Measurements from ENCODE around the gene PTEN.

PTEN gene

DNA sequence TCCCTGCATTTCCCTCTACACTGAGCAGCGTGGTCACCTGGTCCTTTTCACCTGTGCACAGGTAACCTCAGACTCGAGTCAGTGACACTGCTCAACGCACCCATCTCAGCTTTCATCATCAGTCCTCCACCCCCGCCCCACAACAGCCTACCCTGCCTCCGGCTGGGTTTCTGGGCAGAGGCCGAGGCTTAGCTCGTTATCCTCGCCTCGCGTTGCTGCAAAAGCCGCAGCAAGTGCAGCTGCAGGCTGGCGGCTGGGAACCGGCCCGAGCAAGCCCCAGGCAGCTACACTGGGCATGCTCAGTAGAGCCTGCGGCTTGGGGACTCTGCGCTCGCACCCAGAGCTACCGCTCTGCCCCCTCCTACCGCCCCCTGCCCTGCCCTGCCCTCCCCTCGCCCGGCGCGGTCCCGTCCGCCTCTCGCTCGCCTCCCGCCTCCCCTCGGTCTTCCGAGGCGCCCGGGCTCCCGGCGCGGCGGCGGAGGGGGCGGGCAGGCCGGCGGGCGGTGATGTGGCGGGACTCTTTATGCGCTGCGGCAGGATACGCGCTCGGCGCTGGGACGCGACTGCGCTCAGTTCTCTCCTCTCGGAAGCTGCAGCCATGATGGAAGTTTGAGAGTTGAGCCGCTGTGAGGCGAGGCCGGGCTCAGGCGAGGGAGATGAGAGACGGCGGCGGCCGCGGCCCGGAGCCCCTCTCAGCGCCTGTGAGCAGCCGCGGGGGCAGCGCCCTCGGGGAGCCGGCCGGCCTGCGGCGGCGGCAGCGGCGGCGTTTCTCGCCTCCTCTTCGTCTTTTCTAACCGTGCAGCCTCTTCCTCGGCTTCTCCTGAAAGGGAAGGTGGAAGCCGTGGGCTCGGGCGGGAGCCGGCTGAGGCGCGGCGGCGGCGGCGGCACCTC is at the start of gene PTEN, which contains the start of gene KLLN (continued):
- no peak for TF ChIP-seq ZNF121 (tag by site-specific recombination; IDR thresholded peaks at IDR 0.05)
- no peak for TF ChIP-seq ZNF555 (tag by site-specific recombination; conservative IDR thresholded peaks at IDR 0.05)
- TF ChIP-seq SP2 (tag by site-specific recombination; IDR thresholded peaks at IDR 0.05) = peak; percentile 71
- TF ChIP-seq ZNF394 (tag by site-specific recombination; IDR thresholded peaks at IDR 0.05; ENCODE audit: borderline replicate concordance) = 0 out of 2 replicates have a peak, but pooled peaks have one; percentile 22
- TF ChIP-seq ZBTB17 (tag by site-specific recombination; IDR thresholded peaks at IDR 0.05) = peak; percentile 54; the same call in 1 of the 2 replicates
- no peak for TF ChIP-seq ZNF623 (tag by site-specific recombination; IDR thresholded peaks at IDR 0.05)
- TF ChIP-seq ZSCAN30 (tag by site-specific recombination; IDR thresholded peaks at IDR 0.05) = peak; percentile 99
- peak; percentile 58 for TF ChIP-seq ZNF341 (tag by site-specific recombination; IDR thresholded peaks at IDR 0.05; ENCODE audit: low read depth)
- TF ChIP-seq, protein P1, sequence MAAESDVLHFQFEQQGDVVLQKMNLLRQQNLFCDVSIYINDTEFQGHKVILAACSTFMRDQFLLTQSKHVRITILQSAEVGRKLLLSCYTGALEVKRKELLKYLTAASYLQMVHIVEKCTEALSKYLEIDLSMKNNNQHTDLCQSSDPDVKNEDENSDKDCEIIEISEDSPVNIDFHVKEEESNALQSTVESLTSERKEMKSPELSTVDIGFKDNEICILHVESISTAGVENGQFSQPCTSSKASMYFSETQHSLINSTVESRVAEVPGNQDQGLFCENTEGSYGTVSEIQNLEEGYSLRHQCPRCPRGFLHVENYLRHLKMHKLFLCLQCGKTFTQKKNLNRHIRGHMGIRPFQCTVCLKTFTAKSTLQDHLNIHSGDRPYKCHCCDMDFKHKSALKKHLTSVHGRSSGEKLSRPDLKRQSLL (tag by site-specific recombination; IDR thresholded peaks at IDR 0.05) = peak; percentile 72; the same call in 1 of the 2 replicates
- TF ChIP-seq ZNF184 (tag by site-specific recombination; IDR thresholded peaks at IDR 0.05) = 0 out of 2 replicates have a peak, but pooled peaks have one; percentile 40
- TF ChIP-seq ZNF660 (tag by site-specific recombination; IDR thresholded peaks at IDR 0.05) = peak; percentile 94
- TF ChIP-seq ZNF433 (tag by site-specific recombination; IDR thresholded peaks at IDR 0.05; ENCODE audit: low read depth) = no peak
- TF ChIP-seq ZNF248 (tag by site-specific recombination; IDR thresholded peaks at IDR 0.05) = no peak
- no peak for TF ChIP-seq ZNF211 (tag by site-specific recombination; IDR thresholded peaks at IDR 0.05; ENCODE audit: low read depth)
- TF ChIP-seq, protein P2, sequence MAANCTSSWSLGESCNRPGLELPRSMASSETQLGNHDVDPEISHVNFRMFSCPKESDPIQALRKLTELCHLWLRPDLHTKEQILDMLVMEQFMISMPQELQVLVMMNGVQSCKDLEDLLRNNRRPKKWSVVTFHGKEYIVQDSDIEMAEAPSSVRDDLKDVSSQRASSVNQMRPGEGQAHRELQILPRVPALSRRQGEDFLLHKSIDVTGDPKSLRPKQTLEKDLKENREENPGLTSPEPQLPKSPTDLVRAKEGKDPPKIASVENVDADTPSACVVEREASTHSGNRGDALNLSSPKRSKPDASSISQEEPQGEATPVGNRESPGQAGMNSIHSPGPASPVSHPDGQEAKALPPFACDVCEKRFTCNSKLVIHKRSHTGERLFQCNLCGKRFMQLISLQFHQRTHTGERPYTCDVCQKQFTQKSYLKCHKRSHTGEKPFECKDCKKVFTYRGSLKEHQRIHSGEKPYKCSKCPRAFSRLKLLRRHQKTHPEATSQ (tag by site-specific recombination; IDR thresholded peaks at IDR 0.05) = peak; percentile 74; the same call in 1 of the 2 replicates
- TF ChIP-seq ZNF791 (tag by site-specific recombination; IDR thresholded peaks at IDR 0.05) = no peak
- TF ChIP-seq, protein P3, sequence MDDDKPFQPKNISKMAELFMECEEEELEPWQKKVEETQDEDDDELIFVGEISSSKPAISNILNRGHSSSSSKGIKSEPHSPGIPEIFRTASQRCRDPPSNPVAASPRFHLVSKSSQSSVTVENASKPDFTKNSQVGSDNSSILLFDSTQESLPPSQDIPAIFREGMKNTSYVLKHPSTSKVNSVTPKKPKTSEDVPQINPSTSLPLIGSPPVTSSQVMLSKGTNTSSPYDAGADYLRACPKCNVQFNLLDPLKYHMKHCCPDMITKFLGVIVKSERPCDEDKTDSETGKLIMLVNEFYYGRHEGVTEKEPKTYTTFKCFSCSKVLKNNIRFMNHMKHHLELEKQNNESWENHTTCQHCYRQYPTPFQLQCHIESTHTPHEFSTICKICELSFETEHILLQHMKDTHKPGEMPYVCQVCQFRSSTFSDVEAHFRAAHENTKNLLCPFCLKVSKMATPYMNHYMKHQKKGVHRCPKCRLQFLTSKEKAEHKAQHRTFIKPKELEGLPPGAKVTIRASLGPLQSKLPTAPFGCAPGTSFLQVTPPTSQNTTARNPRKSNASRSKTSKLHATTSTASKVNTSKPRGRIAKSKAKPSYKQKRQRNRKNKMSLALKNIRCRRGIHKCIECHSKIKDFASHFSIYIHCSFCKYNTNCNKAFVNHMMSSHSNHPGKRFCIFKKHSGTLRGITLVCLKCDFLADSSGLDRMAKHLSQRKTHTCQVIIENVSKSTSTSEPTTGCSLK (tag by site-specific recombination; IDR thresholded peaks at IDR 0.05) = no peak
- TF ChIP-seq OSR2 (tag by site-specific recombination; IDR thresholded peaks at IDR 0.05) = peak; percentile 54
- TF ChIP-seq SCRT2 (tag by site-specific recombination; IDR thresholded peaks at IDR 0.05) = no peak
- no peak for TF ChIP-seq BCL11B (tag by site-specific recombination; IDR thresholded peaks at IDR 0.05; ENCODE audit: low read depth)
- no peak for TF ChIP-seq ZNF112 (tag by site-specific recombination; IDR thresholded peaks at IDR 0.05)
- TF ChIP-seq, protein P4, sequence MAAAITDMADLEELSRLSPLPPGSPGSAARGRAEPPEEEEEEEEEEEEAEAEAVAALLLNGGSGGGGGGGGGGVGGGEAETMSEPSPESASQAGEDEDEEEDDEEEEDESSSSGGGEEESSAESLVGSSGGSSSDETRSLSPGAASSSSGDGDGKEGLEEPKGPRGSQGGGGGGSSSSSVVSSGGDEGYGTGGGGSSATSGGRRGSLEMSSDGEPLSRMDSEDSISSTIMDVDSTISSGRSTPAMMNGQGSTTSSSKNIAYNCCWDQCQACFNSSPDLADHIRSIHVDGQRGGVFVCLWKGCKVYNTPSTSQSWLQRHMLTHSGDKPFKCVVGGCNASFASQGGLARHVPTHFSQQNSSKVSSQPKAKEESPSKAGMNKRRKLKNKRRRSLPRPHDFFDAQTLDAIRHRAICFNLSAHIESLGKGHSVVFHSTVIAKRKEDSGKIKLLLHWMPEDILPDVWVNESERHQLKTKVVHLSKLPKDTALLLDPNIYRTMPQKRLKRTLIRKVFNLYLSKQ (tag by site-specific recombination; IDR thresholded peaks at IDR 0.05; ENCODE audit: borderline replicate concordance) = no peak
- TF ChIP-seq GLIS2 (tag by site-specific recombination; IDR thresholded peaks at IDR 0.05) = peak; percentile 80
- TF ChIP-seq ZNF670 (tag by site-specific recombination; IDR thresholded peaks at IDR 0.05; ENCODE audit: low read depth) = no peak
- TF ChIP-seq ZNF239 (tag by site-specific recombination; IDR thresholded peaks at IDR 0.05) = no peak
- peak; percentile 26; the same call in 1 of the 2 replicates for TF ChIP-seq ZIC2 (tag by site-specific recombination; IDR thresholded peaks at IDR 0.05)
- peak; percentile 93 for TF ChIP-seq ZNF561 (tag by site-specific recombination; IDR thresholded peaks at IDR 0.05; ENCODE audit: borderline replicate concordance)
- TF ChIP-seq, protein P5, sequence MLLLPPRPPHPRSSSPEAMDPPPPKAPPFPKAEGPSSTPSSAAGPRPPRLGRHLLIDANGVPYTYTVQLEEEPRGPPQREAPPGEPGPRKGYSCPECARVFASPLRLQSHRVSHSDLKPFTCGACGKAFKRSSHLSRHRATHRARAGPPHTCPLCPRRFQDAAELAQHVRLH (tag by site-specific recombination; IDR thresholded peaks at IDR 0.05) = no peak
- peak; percentile 50; the same call in 1 of the 2 replicates for TF ChIP-seq KLF16 (tag by site-specific recombination; IDR thresholded peaks at IDR 0.05)
- TF ChIP-seq PRDM1 (tag by site-specific recombination; IDR thresholded peaks at IDR 0.05) = no peak
- TF ChIP-seq ZBTB7A (tag by site-specific recombination; IDR thresholded peaks at IDR 0.05; ENCODE audit: low read depth) = 0 out of 2 replicates have a peak, but pooled peaks have one; percentile 22
- peak; percentile 75 for TF ChIP-seq ZFHX2 (tag by site-specific recombination; conservative IDR thresholded peaks at IDR 0.05)
- no peak for TF ChIP-seq ZNF174 (tag by site-specific recombination; IDR thresholded peaks at IDR 0.05)

All from HEK293 (cell line).